ENCODE results near the gene LMBRD2. TPM values are rescaled to one million over a fixed set of nuclear protein-coding genes. Genes with fewer than 3 reads are reported as not detected.

Gene LMBRD2
- total and polyA plus RNA-seq, 2 donors (not counting 1 experiment from before 2014, with no cell fraction given), result 2.1 to 10.0 TPM

GRCh38 chr5:36105819-36106218, 45.9 kb downstream of the LMBRD2 start:
- no peak overlapping the region for H3K9ac ChIP-seq (ENCODE audit: low read length)
- no peaks in the 10 kb centered on the region for H3K9me3 Mint-ChIP-seq (ENCODE audit: insufficient read depth)
- ChIA-PET CTCF (interaction anchor here (1.4 kb wide), 1 partner anchor 27 kb away, joined by 3 read pairs; no protein-coding TSS in a partner anchor), POLR2A (no interaction called here)
- H3K4me1 ChIP-seq (ENCODE audit: control insufficient read depth in 2 of 2, insufficient read depth in 2 of 2, low read length in 2 of 2), result no peaks in the 10 kb centered on the region
- H4K20me1 ChIP-seq (ENCODE audit: control insufficient read depth, insufficient read depth, low read length, poor library complexity, severe bottlenecking), result no peaks in the 10 kb centered on the region
- no peak overlapping the region for H3K4me3 Mint-ChIP-seq
- no peak overlapping the region for H3K4me2 ChIP-seq (replicated peaks; ENCODE audit: low read depth, low read length, poor library complexity, severe bottlenecking)
- no peak for DNase-seq
- no peak overlapping the region for H3K27ac ChIP-seq (ENCODE audit: low read length in 2 of 2)
- H3K79me2 ChIP-seq (ENCODE audit: control insufficient read depth, insufficient read depth, low read length), result no peaks in the 10 kb centered on the region
- no peaks in the 10 kb centered on the region for H3K9me3 ChIP-seq (ENCODE audit: control extremely low read depth in 1 of 3, control insufficient read depth in 2 of 3, insufficient read depth in 1 of 3, low read length in 2 of 3)
- TF ChIP-seq EZH2 (IDR thresholded peaks at IDR 0.05; ENCODE audit: borderline replicate concordance, insufficient read depth, low read depth, low read length, poor library complexity, severe bottlenecking) (no peak), CTCF (IDR thresholded peaks at IDR 0.05) (no peak)
- ATAC-seq (ENCODE audit: low read depth), result no peak
- intact Hi-C loops (cut with micrococcal nuclease), result no loop called here
- H3K27me3 ChIP-seq (replicated peaks in 1 of 4; ENCODE audit: control extremely low read depth in 1 of 4, control insufficient read depth in 3 of 4, insufficient read depth in 4 of 4, low read length in 3 of 4), result no peaks in the 10 kb centered on the region
- H3K27me3 Mint-ChIP-seq, result no peaks in the 10 kb centered on the region
- H3K36me3 ChIP-seq (replicated peaks in 1 of 2; ENCODE audit: control extremely low read depth in 1 of 2, control insufficient read depth in 1 of 2, extremely low read depth in 1 of 2, insufficient read depth in 2 of 2, low read length in 1 of 2), result peaks cover 18 to 53% of the 10 kb centered on the region in 2 experiments
- H3K4me1 Mint-ChIP-seq, result no peaks in the 10 kb centered on the region
- H3K4me3 ChIP-seq (ENCODE audit: control extremely low read depth in 1 of 5, extremely low read depth in 1 of 5, insufficient read depth in 1 of 5, low read depth in 2 of 5, low read length in 4 of 5), result no peak overlapping the region
- 72% methylated on average over 2 of the region's 2 CpGs for WGBS (ENCODE audit: insufficient coverage)
- H3K27ac Mint-ChIP-seq, result no peak overlapping the region
- H2AFZ ChIP-seq (ENCODE audit: insufficient read depth, low read depth, low read length, poor library complexity, severe bottlenecking), result no peak overlapping the region

GRCh38 chr5:36099748-36100147, 51.9 kb downstream of the LMBRD2 start:
- Histone ChIP-seq H2AFZ (ENCODE audit: insufficient read depth, low read depth, low read length, poor library complexity, severe bottlenecking) (no peak overlapping the region), H3K79me2 (ENCODE audit: control insufficient read depth, insufficient read depth, low read length) (no peaks in the 10 kb centered on the region), H4K20me1 (ENCODE audit: control insufficient read depth, insufficient read depth, low read length, poor library complexity, severe bottlenecking) (no peaks in the 10 kb centered on the region), H3K9me3 (ENCODE audit: control extremely low read depth in 1 of 3, control insufficient read depth in 2 of 3, insufficient read depth in 1 of 3, low read length in 2 of 3) (no peaks in the 10 kb centered on the region), H3K27ac (ENCODE audit: low read length in 2 of 2) (no peak overlapping the region), H3K4me3 (ENCODE audit: control extremely low read depth in 1 of 5, extremely low read depth in 1 of 5, insufficient read depth in 1 of 5, low read depth in 2 of 5, low read length in 4 of 5) (no peak overlapping the region), H3K27me3 (replicated peaks in 1 of 4; ENCODE audit: control extremely low read depth in 1 of 4, control insufficient read depth in 3 of 4, insufficient read depth in 4 of 4, low read length in 3 of 4) (no peaks in the 10 kb centered on the region), H3K36me3 (replicated peaks in 1 of 2; ENCODE audit: control extremely low read depth in 1 of 2, control insufficient read depth in 1 of 2, extremely low read depth in 1 of 2, insufficient read depth in 2 of 2, low read length in 1 of 2) (peaks cover 7 to 8% of the 10 kb centered on the region in 2 experiments), H3K9ac (ENCODE audit: low read length) (no peak overlapping the region), H3K4me1 (ENCODE audit: control insufficient read depth in 2 of 2, insufficient read depth in 2 of 2, low read length in 2 of 2) (no peaks in the 10 kb centered on the region), H3K4me2 (replicated peaks; ENCODE audit: low read depth, low read length, poor library complexity, severe bottlenecking) (no peak overlapping the region)
- H3K4me3 Mint-ChIP-seq, result no peak overlapping the region
- intact Hi-C loops (cut with micrococcal nuclease), result no loop called here
- DNase-seq (no peak), ATAC-seq (ENCODE audit: low read depth) (no peak)
- H3K4me1 Mint-ChIP-seq, result no peaks in the 10 kb centered on the region
- TF ChIP-seq CTCF (IDR thresholded peaks at IDR 0.05), result no peak
- TF ChIP-seq EZH2 (IDR thresholded peaks at IDR 0.05; ENCODE audit: borderline replicate concordance, insufficient read depth, low read depth, low read length, poor library complexity, severe bottlenecking), result no peak
- H3K27me3 Mint-ChIP-seq, result no peaks in the 10 kb centered on the region
- ChIA-PET POLR2A (no interaction called here), CTCF (no interaction called here)
- 90% methylated on average over 2 of the region's 3 CpGs for WGBS (ENCODE audit: insufficient coverage)
- no peaks in the 10 kb centered on the region for H3K9me3 Mint-ChIP-seq (ENCODE audit: insufficient read depth)
- no peak overlapping the region for H3K27ac Mint-ChIP-seq

All from B cell (primary cell).